HUES48 (cell line): ENCODE measurements around the gene OR10J5.
"Not testable (repeated sequence)": the region's sequence is repeated elsewhere in the genome, so short reads cannot be mapped to it uniquely, and the experiment has no call there.

ENCODE experiments used
- H3K27ac ChIP-seq: one replicate; pipeline ENCODE4 v1.7.0; 2013; ENCODE audit warnings: low read depth, low read length, inconsistent platforms
- H3K27me3 ChIP-seq: 2 replicates; pipeline ENCODE4 v1.6.1; 2013; ENCODE audit warnings: mild to moderate bottlenecking, low read length; ENCODE audit not compliant: control insufficient read depth, insufficient read depth
- H3K36me3 ChIP-seq: 2 replicates; pipeline ENCODE4 v1.6.1; 2013; ENCODE audit warnings: low read length; ENCODE audit not compliant: control insufficient read depth, insufficient read depth
- H3K4me1 ChIP-seq: 2 replicates; pipeline ENCODE4 v1.6.1; 2013; ENCODE audit warnings: mild to moderate bottlenecking, low read length; ENCODE audit not compliant: control insufficient read depth, insufficient read depth
- H3K4me3 ChIP-seq: 2 replicates; pipeline ENCODE4 v1.5.1; 2013; ENCODE audit warnings: mild to moderate bottlenecking, low read depth, low read length
- H3K9ac ChIP-seq: 2 replicates; pipeline ENCODE4 v1.6.1; 2013; ENCODE audit warnings: mild to moderate bottlenecking, low read depth, low read length, moderate library complexity
- H3K9me3 ChIP-seq: 2 replicates; pipeline ENCODE4 v1.6.1; 2013; ENCODE audit warnings: low read length; ENCODE audit not compliant: control insufficient read depth, insufficient read depth

Gene OR10J5

DNA sequence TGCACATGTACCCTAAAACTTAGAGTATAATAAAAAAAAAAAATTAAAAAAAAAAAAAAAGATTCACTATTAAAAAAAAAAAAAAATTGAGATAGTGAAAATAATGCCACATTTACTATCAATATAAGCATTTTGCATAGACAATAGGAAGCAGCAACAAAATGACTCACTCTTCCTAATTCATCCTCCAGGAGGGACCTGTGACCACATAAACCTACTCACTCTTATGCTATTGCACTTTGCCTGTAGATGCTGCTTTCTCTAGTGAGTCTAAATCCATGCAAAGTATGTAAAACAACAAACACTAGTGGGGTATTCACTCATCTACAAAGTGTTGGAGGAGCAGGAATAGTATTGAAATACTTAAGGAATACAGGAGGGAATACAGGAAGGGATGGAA, 2.9 kb downstream of the OR10J5 start:
- H3K9me3 ChIP-seq: peaks cover 13% of the 10 kb centered on the region
- H3K27ac ChIP-seq: no peak overlapping the region
- no peak overlapping the region for H3K4me3 ChIP-seq
- no peak overlapping the region for H3K9ac ChIP-seq
- no peaks in the 10 kb centered on the region for H3K27me3 ChIP-seq
- H3K36me3 ChIP-seq: no peaks in the 10 kb centered on the region
- no peaks in the 10 kb centered on the region for H3K4me1 ChIP-seq

DNA sequence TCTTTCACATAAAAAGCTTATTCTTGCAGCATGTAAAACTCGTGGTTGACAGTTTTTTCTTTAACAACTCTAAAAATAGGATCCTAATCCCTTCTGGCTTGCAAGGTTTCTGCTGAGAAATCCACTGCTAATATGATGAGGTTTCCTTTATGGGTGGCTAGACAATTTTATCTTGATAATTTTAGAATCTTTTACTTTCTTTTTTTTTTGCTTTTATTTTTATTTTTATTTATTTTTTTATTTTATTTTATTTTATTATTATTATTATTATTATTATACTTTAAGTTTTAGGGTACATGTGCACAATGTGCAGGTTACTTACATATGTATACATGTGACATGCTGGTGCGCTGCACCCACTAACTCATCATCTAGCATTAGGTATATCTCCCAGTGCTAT, 11.0 kb downstream of the OR10J5 start:
- not testable (repeated sequence) for H3K9ac ChIP-seq, H3K27ac ChIP-seq, H3K36me3 ChIP-seq, H3K4me3 ChIP-seq, H3K27me3 ChIP-seq, H3K4me1 ChIP-seq
- H3K9me3 ChIP-seq: peaks cover 11% of the 10 kb centered on the region; the same call in 1 of the 2 replicates

DNA sequence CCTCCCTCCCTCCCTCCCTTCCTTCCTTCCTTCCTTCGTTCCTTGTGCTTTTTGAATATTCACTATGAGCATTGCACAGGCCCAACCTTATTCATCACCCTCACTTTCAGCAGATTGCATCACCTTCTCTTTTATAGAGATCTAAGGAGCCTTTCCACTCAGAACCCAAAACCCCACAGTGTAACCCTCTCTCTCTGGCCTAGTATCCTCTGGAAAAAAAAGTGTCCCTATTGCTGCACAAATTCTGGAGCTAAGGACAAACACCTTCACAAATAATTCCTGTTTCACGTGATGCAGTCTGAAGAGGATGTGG, 25.6 kb downstream of the OR10J5 start:
- Histone ChIP-seq H3K4me3 (no peak overlapping the region), H3K27ac (no peak overlapping the region), H3K9ac (no peak overlapping the region), H3K4me1 (no peaks in the 10 kb centered on the region), H3K9me3 (no peaks in the 10 kb centered on the region; the same call in 1 of the 2 replicates), H3K36me3 (no peaks in the 10 kb centered on the region), H3K27me3 (no peaks in the 10 kb centered on the region)

DNA sequence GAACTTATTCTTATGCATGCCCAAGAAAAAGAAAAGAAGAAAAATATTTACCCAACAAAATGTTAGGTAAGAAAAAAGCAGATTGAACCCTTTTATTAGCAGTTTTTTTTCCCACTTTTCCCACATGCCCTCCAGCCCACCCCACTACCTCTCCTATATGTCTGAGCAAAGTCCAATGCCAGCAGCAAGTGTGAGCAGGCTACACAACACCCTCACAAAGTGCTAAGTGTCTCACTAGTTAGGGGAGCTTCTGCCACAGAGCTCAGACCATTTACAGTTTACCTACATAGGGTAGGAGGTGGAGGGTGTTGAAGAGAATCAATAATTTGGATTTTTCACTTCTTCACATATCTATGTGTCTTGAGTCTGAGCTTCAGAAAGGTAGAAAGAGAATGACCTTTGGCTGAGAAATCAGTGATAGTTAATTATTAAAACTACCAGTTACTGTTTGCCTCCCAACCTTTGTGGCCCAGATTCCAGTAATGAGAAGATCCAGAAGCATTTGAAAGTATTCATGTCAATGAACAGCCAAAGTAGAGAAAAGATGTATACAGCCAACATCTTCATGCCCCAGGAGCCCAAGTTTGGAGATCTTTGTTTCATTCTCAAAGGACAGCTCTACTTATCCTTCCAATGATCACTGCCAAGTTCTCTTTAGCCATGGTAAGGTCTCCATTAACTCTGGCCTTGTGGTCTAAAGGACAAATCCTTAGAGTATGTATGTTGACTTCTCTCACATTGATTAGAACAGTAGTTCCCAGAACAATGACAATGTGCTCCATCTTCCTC, 26.2 kb downstream of the OR10J5 start:
- H3K9ac ChIP-seq: no peak overlapping the region
- H3K27me3 ChIP-seq: no peaks in the 10 kb centered on the region
- H3K27ac ChIP-seq: no peak overlapping the region
- no peak overlapping the region for H3K4me3 ChIP-seq
- H3K9me3 ChIP-seq: no peaks in the 10 kb centered on the region; the same call in 1 of the 2 replicates
- H3K36me3 ChIP-seq: no peaks in the 10 kb centered on the region
- H3K4me1 ChIP-seq: no peaks in the 10 kb centered on the region

DNA sequence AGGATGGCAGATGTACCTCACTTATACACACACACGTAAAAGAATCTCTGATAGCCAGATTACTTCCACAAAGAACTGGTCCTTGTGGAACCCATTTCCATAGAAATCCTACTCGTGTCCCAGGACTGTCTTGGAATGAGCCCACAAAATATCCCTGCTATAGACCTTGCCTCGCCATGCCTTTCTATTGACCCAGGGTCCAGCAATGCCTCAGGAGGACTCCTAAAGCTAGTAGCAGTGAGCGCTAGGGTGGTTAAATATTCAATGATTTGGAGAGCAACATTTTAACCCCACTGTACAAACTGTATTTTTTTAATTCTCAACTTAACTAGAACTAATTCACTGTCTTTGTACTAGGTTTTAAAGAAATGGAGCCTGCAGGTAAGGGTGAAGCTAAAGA, 26.9 kb downstream of the OR10J5 start:
- H3K4me3 ChIP-seq: no peak overlapping the region
- H3K27ac ChIP-seq: no peak overlapping the region
- H3K4me1 ChIP-seq: no peaks in the 10 kb centered on the region
- H3K9me3 ChIP-seq: no peaks in the 10 kb centered on the region; the same call in 1 of the 2 replicates
- H3K27me3 ChIP-seq: no peaks in the 10 kb centered on the region
- H3K36me3 ChIP-seq: no peaks in the 10 kb centered on the region
- no peak overlapping the region for H3K9ac ChIP-seq

DNA sequence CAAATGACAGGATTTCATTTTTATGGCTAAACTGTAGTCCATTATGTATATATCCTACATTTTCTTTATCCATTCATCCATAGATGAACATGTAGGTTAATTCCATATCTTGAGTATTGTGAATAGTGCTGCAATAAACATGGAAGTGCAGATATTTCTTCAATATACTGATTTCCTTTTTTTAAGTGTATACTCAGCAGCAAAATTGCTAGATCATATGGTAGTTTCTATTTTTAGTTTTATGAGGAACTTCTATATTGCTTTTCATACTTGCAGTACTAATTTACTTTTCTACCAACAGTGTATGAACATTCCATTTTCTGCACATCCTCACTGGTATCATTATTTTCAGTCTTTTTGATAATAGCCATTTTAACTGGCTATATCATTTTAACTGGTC, 30.1 kb downstream of the OR10J5 start:
- Histone ChIP-seq H3K36me3 (no peaks in the 10 kb centered on the region), H3K9me3 (no peaks in the 10 kb centered on the region; the same call in 1 of the 2 replicates), H3K27me3 (no peaks in the 10 kb centered on the region), H3K27ac (no peak overlapping the region), H3K9ac (no peak overlapping the region), H3K4me3 (no peak overlapping the region), H3K4me1 (no peaks in the 10 kb centered on the region)

DNA sequence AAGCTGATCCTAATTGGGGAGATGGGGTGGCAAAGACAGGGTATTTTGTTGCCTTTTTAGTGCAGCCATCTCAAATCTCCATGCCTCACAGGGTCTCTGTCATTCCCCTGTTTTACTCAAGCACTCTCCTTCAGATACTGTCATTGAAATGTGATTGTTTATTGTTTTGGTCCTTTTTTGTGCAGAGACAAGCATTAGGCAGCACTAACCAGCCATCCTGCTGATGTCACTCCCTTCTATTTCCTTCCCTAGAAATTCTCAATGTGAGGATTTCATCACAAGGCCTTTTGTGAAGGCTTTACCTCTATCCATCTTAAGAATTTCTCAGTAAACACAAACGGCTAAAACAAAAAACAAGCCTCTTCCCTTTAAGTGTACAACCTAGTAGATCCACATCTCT, 34.7 kb downstream of the OR10J5 start:
- no peaks in the 10 kb centered on the region for H3K27me3 ChIP-seq
- peaks cover 14% of the 10 kb centered on the region for H3K9me3 ChIP-seq
- no peak overlapping the region for H3K27ac ChIP-seq

DNA sequence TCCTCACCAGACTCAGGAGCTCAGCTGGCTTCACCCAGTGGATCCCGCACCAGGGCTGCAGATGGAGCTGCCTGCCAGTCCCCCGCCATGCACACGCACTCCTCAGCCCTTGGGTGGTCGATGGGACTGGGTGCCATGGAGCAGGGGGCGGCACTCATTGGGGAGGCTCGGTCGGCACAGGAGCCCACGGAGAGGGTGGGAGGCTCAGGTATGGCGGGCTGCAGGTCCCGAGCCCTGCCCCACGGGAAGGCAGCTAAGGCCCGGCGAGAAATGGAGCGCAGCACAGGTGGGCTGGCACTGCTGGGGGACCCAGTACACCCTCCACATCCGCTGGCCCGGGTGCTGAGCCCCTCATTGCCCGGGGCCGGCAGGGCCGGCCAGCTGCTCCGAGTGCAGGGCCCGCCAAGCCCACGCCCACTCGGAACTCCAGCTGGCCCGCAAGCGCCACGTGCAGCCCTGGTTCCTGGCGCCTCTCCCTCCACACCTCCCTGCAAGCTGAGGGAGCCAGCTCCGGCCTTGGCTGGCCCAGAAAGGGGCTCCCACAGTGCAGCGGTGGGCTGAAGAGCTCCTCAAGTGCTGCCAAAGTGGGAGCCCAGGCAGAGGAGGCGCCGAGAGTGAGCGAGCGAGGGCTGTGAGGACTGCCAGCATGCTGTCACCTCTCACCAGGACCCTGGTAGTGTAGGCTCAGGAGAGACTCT, 41.1 kb downstream of the OR10J5 start:
- not testable (repeated sequence) for H3K36me3 ChIP-seq, H3K27ac ChIP-seq, H3K9ac ChIP-seq, H3K4me3 ChIP-seq, H3K9me3 ChIP-seq, H3K27me3 ChIP-seq, H3K4me1 ChIP-seq

More for the DNA sequence above, 34.7 kb downstream of the OR10J5 start:
- Histone ChIP-seq H3K9ac (no peak overlapping the region), H3K36me3 (no peaks in the 10 kb centered on the region), H3K4me3 (no peak overlapping the region), H3K4me1 (no peaks in the 10 kb centered on the region)

DNA sequence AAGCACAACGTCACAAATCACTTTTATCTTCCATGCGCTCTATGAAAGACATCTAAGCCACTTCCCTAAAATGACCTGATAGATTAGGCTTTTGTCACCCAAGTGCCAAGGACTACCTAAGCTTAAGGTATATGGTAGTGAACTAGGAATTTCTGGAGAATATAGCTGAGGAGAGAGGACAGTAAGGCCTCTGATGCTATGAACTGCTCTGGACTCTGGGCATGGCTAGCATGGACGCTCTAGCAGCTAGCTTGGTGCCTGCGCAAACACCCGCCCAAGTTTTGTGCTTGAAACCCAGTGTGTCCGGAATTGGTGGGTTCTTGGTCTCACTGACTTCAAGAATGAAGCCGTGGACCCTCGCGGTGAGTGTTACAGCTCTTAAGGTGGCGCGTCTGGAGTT, 42.5 kb downstream of the OR10J5 start:
- no peaks in the 10 kb centered on the region for H3K36me3 ChIP-seq
- H3K9me3 ChIP-seq: 0 out of 2 replicates have a peak, but pooled peaks cover 2% of the 10 kb centered on the region
- H3K9ac ChIP-seq: no peak overlapping the region
- no peak overlapping the region for H3K4me3 ChIP-seq
- H3K27me3 ChIP-seq: no peaks in the 10 kb centered on the region
- H3K27ac ChIP-seq: no peak overlapping the region
- no peaks in the 10 kb centered on the region for H3K4me1 ChIP-seq

DNA sequence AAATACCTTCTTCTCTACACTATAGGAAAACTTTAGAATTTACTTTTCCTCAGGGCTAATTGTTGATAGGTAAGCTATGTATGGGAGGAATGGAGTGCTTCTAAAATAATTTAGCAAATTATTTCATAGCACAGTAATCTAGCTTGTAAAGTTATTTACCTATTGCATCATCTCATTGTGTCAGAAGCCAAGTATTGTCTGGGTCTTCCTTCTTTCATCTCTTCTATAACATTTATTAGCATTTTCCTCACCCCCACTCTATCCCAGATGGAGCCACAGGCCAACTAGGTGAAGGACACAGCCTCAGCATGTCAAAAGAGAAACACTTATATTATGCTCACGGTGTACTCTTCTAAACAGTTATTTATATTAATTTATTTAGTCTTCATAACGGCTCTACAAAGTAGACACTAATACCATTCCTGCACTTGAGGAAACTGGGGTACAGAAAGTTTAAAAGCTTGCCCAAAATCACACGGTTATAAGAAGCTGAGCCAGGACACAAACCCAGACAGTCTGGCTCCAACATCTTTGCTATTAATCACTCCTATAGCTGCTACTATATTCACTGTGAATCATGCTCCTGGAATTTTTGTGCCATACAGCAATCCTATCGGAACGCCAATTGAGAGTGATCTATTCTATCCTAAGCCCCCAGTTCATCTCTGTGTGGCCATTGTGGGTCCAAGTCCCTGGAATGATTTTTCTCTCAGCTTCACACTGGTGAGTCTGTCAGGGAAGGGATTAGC, 43.1 kb downstream of the OR10J5 start:
- H3K9ac ChIP-seq: no peak overlapping the region
- H3K36me3 ChIP-seq: no peaks in the 10 kb centered on the region
- no peaks in the 10 kb centered on the region for H3K9me3 ChIP-seq
- H3K27ac ChIP-seq: no peak overlapping the region
- no peaks in the 10 kb centered on the region for H3K4me1 ChIP-seq
- no peak overlapping the region for H3K4me3 ChIP-seq
- no peaks in the 10 kb centered on the region for H3K27me3 ChIP-seq
